NOMO-1 treated with DMSO at 0.1 percent for 48 hours (cell line): ENCODE results near the gene GRK4.
A peak's percentile ranks its signal among the peaks of the same experiment; 100 is the strongest.
"Not testable (repeated sequence)": the region's sequence is repeated elsewhere in the genome, so short reads cannot be mapped to it uniquely, and the experiment has no call there.

Experiments used
- DNase-seq: peaks from one replicate; lab custom pipeline; 2025; ENCODE audit not compliant: unreplicated experiment; lab: John Stamatoyannopoulos, UW

The GRK4 gene

GRCh38 chr4:2963175-2963965, at the start of gene GRK4, which contains the start of gene NOP14:
Gene GRK4, plus strand, starts transcription at chr4:2963571. Its CDS starts 500 bp downstream, at chr4:2964071.
Gene NOP14, minus strand, starts transcription at chr4:2963406. Its CDS starts 87 bp downstream, at chr4:2963319.
- peak; percentile 97 for DNase-seq

- no peak for DNase-seq
Measured at GRCh38 chr4:2914256-2915126, 48.9 kb upstream of the GRK4 start.

DNA sequence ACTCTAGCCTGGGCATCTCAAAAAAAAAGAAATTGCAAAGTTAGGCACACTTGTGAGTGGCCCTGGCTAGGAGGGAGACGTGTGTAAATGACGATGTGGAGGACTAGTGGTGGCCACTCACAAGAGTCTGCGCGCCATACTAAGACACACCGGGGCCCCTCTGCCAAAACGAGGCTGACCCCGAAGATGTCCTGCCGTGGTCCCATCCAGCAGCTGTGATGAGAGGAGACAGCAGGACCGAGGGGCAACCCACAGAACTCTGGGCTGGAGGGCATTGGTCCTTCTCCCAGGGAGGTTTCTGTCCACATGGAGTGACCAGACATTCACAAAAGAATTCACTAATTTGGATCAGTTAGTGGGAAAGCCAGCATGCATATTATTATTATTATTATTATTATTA, 47.6 kb upstream of the GRK4 start:
- no peak for DNase-seq

DNA sequence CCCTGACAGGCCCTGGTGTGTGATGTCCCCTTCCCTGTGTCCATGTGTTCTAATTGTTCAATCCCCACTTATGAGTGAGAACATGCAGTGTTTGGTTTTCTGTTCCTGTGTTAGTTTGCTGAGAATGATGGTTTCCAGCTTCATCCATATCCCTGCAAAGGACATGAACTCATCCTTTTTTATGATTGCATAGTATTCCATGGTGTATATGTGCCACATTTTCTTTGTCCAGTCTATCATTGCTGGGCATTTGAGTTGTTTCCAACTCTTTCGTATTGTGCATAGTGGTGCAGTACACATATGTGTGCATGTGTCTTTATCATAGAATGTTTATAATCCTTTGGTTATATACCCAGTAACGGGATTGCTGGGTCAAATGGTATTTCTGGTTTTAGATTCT, 46.7 kb upstream of the GRK4 start:
- DNase-seq = not testable (repeated sequence)

DNA sequence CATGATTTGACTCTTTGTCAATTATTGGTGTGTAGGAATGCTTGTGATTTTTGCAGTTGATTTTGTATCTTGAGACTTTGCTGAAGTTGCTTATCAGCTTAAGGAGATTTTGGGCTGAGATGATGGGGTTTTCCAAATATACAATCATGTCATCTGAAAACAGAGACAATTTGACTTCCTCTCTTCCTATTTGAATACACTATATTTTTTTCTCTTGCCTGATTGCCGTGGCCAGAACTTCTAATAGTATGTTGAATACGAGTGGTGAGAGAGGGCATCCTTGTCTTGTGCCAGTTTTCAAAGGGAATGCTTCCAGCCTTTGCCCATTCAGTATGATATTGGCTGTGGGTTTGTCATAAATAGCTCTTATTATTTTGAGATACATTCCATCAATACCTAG, 45.1 kb upstream of the GRK4 start:
- not testable (repeated sequence) for DNase-seq

- not testable (repeated sequence) for DNase-seq
Measured at GRCh38 chr4:2918714-2919113, 44.7 kb upstream of the GRK4 start.

GRCh38 chr4:2922453-2923101, 40.8 kb upstream of the GRK4 start:
- not testable (repeated sequence) for DNase-seq

GRCh38 chr4:2923141-2923551, 40.2 kb upstream of the GRK4 start:
- no peak for DNase-seq

GRCh38 chr4:2923668-2924173, 39.6 kb upstream of the GRK4 start:
- DNase-seq = no peak

DNA sequence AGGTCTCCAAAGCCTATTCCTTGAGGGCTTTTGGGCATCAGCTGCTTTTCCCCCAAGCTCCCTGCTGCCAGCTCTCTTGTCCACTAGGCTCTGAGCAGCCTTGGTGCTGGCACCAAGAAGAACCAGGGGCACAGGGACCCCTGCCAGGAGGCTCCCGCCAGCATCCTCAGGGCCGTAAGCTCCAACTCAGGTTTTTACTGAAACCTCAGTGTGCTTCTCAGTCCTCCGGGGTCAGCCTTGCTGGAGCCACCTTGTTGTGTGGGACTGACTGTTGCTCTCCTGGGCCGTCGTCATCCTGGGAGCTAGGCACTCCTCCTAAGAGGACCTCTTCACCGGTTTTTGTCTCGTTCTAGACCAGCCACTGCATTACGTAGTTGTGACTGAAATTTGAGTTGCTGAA, 39.1 kb upstream of the GRK4 start:
- DNase-seq = no peak

- DNase-seq = no peak
Measured at GRCh38 chr4:2924765-2925301, 38.5 kb upstream of the GRK4 start.

- DNase-seq = no peak
Measured at GRCh38 chr4:2925496-2925895, 37.9 kb upstream of the GRK4 start.

- no peak for DNase-seq
Measured at GRCh38 chr4:2925931-2926860, 37.2 kb upstream of the GRK4 start.

DNA sequence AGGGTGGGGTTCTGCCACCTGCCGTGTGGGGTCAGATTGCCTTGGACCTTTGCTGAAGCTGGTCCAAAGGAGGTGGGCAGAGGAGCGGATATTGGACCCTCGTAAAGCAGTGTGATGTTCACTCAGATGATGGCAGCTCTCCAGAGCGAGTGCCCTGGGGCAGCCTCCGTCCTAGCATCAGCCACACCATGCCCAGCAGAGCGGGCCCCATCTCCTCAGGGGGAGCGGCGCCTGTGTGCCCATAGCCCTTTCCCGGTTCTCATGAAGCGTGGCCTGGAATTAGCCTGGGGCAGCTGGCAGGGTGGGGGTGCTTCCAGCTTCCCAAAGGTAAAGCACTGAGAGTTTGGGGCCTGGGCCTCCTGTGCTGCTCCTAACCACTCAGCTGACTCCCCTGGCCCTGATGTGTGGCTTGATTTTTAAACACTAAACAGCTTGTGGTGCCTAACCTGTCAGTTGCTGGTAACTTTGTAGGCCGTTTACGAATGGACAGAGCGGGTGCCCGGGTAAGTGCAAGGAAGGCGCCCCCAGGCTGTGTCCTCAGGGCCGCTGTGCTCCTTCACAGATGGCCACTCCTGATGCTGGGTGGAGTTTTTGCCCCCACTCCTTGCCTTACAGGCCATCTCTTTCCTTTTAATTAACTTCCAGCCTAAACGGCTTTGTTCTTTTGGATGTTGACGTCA, 36.2 kb upstream of the GRK4 start:
- no peak for DNase-seq

DNA sequence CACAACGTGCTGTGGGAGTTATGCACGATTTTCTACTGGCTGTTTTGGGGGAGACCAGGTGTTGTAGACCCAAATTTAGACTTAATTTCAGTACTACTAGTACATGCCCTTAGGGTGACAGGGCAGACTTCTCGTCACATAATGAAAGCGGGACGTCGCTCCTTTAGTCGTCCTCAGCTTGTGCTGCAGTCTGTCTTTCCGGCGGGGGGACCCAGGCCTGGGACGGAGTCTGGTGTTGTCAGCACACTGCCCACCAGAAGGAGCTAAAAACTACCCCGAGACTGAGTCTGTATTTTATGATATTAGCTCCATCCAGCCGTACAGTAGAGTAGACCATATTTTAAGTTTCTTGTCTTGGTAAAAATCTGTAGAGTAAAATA, 35.7 kb upstream of the GRK4 start:
- DNase-seq = no peak

GRCh38 chr4:2928242-2929176, 34.9 kb upstream of the GRK4 start:
- DNase-seq = no peak

GRCh38 chr4:2929469-2929868, 33.9 kb upstream of the GRK4 start:
- no peak for DNase-seq

DNA sequence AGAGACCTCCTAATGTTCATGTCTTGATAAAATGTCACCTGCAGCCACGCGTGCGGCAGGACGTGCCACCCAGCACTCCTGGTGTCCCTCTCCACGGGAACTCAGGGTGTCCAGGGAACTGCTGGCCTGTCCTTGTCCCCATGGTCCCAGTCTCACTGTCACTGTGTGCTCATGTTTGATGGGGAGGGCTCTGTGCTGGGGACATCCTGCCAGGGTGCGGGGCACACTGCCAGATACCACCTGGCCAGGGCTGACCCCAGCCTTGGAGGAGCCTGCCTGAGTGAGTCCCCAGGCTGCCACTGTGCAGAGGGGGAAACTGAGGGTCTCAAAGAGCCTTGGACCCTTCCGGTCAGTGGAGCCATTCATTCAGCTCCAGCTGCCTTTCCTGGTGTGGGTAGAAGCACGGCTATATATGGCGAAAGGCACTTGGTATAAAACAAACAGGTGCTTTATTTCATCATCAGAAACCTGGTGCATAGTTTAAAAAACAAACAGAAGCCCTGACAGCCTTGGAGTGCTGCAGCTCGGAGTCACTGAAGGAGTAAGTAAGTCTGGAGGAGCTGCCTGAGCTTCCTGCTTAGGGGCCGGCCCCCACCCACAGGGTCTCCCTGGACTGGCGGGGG, 33.1 kb upstream of the GRK4 start:
- DNase-seq = no peak
